NCI-H774 (cell line): Measurements from ENCODE around the gene CA12.
A peak's percentile ranks its signal among the peaks of the same experiment; 100 is the strongest.
"Not testable (repeated sequence)": the region's sequence is repeated elsewhere in the genome, so short reads cannot be mapped to it uniquely, and the experiment has no call there.

ENCODE experiments used
- DNase-seq: peaks from one replicate; lab custom pipeline; 2025; lab: John Stamatoyannopoulos, UW

Gene CA12

DNA sequence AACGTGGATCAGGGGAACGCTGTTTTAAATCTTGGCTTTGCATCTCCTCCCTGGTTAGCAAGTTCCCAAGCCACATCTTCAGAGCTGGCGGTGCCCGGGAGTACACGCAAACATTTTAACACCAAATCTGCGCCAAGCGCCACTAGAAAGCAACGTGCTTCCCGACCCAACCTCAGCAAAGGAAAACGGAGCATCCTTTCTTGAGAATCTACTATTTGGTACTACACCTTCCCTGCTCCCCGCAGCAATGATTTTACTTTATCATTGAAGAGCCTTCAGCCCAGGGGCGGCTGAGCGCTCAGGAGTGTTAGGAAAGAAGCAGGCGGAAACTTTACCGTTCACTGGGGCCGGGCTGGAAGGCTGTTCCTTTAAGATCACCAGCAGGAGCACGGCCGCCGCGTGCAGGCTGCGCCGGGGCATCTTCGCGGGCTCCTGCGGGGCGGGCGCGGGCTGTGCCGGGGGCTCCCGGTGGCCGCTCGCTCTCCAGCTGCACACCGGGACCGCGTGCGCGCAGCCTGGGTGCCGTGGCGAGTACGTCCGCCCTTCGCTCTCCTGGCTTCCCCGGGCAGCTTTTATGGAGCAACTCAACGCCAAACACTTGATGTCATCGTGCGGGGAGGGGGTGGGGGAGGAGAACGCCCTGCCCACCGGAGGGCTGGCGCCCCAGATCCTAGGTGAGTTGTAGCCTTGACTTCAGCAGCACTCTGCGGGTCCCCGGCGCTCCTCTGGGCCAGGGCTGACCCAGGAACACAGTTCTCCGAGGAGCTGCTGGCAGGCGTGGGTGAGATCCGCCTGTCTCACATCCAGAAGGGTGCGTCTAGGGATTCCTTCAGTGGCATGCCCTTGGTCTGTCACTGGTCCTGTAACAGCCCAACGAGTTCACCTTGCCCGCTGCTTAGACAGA lies at the start of gene CA12:
TSS of gene CA12 (minus strand) at position 546 of the 904 bp plus-strand sequence. CDS start at position 420, 126 bp downstream.
- no peak for DNase-seq

DNA sequence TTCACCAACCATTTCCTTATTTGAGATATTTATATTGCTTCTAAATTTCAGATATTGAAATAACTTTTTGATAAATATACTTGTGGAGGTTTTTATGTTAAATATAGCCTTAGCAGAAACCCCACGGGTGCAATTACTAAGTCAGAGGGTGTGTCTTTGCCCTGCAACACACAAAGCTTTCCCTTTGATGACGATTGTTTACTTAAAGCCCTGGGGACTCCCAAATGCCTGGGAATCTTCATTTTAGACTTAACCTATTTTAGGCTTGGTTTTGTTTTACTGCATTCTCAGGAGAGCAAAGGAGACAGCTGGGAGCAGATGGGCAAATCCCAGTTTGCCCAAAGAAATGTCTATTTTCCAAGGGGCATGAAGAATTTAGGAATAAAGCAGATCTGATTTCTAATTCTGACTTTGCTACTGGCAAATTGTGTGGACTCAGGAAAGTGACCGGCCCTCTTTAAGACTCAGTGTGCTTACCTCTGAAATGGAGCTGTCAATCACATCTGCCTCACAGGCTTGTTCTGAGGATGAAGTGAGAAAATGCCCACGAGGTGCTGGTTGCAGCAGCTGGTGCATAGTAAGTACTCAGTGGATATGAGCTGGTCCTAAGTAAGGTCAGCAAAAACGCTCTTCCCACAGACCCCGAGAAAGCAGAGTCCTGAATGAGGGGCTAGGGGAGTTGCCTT lies 49.3 kb upstream of the CA12 start:
- DNase-seq, result no peak

DNA sequence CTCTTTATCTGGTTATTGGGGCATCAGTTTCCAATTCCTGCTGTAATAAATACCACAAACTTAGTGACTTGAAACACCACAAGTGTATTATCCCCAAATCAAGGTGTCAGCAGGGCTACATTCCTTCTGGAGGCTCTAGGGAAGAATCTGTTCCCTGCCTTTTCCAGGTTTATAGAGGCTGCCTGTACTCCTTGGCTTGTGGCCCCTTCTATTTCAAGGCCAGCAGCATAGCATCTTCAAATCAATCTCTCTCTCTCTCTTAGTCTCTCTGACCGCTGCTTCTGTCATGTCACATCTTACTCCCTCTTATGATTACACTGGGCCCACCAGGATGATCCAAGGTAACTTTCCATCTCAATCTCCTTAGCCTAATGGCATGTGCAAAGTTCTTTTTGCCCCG lies 44.9 kb upstream of the CA12 start:
- no peak for DNase-seq

DNA sequence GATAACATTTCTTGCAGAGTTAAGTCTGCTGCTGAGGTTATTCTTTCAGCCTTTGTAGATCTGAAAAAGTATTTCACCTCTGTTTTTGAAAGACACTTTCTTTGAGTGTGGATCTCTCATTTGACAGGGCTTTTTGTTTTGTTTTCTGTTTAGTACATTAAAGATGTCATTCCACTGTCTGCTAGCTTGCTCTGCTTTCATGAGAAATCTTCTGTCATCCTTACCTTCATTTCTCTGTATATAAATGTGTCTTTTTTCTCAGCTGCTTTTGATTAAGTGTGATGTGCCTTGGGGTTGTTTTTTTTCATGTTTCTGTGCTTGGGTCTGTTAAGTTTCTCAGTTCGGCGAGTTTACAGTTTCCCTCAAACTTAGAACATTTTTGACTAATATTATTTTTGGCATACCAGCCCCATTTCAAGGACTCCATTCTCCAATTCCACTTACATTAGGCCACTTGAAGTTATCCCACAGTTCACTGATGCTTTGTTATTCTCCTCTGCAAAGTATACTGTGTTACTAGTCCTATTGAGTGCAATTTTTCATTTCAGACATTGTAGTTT lies 43.9 kb upstream of the CA12 start:
- no peak for DNase-seq

DNA sequence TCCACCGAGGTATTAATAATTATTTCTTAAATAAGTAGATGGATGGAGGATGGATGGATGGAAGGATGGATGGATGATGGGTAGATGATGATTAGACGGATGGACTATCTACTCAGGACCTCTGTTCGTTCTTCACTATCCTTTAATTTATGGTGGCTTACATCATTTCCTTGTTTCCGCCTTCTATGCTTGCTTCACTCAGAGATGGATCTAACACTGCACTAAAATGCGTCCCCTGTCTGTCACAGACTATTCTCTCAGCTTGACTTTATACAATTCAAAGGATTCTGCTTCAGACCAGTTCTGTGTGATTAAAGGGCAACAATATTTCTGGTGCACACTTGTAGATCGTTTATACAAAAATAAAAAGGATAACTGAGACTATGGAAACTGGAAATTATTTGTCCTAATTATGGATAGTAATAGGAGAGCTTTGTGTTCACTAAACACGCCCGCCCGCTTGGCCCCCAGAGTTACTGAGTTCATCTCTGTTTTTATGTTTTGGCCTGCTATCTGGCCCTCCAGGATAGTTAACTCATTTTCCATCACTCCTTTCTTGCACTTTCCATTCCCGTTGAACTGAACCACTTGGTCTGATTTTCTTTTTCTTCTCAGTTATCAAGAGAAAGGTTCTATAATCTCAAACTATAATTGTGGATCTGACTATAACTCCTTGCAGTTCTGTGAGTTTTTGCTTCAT lies 41.4 kb upstream of the CA12 start:
- no peak for DNase-seq

DNA sequence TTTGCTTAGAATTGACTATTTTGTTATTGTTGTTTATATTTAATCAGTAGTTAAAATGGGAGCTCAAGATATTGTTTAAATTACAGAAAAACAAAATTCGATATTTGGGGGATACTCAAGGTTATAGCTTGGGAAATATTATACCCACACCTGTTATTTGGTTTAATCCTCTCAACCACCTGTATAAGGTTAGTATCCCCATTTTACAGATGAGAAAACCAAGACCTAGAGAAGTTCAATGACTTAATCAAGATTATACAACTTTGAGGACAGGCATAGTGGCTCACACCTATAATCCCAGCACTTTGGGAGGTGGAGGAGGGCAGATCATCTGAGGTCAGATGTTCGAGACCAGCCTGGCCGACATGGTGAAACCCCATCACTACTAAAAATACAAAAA lies 39.8 kb upstream of the CA12 start:
- no peak for DNase-seq

DNA sequence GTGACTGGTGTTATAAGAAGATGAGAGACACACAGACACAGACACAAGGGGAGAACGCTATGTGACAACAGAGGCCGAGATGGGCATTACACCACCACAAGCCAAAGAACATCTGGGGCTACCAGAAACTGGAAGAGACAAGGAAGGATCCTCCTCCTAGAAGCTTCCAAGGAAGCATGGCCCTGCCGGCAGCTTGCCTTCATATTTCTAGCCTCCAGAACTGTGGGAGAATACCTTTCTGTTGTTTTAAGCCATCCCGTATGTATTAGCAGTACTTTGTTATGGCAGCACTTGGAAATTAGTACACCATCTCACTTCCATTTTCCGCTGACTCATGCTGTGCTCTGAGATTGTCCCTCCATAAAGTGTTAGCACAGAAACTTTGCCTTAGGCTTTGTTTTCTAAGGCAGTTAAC lies 38.7 kb upstream of the CA12 start:
- no peak for DNase-seq

DNA sequence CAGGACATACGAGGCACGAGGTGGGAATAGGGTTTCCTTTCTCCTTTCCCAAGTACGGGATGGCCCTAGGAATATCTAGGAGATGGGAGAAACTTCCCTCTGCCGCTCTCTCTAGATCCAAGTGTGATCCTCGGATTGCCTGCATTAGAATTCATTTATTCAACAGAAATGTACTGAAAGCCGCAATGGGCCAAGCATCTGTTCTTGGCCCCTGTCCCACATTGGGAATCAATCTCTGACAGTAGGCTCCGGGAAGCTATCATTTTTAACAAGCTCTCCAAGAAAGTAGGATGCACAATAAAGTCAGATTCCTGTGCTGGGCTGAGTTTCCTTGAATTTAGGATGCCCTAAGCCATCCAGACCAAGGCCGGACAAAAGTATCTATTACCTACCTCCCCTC lies 37.2 kb upstream of the CA12 start:
- DNase-seq, result no peak

DNA sequence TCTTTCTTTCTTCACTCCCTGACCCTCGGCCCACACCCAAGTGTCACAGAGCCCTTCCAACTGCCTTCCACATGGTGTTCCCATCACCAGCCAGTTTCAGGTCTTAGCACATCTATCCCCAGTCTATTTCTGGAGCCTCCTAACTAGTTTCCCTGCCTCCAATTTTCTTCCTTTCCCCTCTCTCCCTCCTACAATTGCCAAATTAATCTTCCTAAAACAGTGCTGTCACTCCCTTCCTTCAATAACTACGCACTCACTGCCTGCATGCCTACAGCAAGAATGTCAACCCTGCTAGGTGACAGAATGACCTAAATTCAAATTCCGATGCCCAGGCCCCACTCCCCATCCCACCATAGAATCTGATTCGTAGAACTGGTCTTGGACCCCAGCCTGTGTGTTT lies 36.1 kb upstream of the CA12 start:
- no peak for DNase-seq

DNA sequence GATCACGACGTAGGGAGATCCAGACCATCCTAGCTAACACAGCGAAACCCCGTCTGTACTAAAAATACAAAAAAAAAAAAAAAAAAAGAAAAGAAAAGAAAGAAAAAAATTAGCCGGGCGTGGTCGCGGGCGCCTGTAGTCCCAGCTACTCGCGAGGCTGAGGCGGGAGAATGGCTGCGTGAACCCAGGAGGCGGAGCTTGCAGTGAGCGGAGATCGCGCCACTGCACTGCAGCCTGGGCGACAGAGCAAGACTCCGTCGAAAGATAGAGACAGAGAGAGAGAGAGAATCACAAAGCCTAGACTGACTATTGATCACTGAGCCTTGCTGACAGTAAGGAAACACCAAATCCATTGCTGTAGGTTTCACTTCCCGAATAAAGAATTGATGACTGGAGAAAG lies 35.6 kb upstream of the CA12 start:
- not testable (repeated sequence) for DNase-seq

DNA sequence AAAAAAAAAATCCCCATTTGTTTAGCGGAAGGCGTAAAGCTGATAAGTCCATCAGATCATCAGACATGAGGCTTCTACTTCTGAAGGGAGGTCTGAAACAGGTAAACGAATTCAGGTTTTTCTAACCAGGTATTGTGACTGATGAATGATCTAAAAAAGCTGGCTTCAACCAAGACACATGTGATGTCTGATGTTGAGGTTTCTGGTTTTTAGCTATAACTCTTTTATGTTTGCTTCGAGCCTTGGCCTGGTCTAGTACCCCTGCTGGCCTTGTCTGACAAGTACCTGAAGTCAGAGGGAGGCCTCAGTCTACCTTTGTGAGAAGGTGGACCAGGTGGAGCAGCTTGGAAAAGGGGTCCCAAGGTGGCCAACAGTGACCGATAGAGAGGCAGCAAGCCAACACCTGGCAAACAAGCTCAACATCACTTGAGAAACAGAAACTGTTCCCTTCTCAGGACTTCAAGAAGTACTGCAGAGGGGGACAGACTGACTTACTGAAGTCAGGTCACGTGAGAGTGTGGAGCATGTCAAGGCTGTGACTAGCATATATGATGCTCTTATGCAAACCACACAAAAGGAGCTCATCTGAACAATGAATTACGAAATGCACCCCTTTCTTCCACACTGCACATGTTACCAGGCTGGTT lies 33.0 kb upstream of the CA12 start:
- no peak for DNase-seq

DNA sequence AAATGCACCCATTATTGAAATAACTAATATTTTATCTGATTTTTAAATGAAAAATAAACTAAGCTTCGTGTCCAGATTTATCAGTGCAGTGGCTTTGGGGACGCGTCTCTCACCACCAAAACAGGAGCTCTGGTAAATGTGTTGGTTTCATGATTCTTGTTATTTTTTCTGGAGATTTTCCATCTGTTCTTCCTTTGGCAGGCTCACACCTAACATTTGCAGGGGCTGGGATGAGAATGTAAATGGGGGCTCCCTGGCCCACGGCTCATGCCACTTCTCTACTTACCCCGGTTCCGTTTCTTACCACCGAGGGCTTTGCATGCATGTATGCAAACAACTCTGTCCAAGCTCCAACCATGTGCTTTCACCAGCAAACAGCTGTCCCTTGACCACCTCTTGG lies 30.9 kb upstream of the CA12 start:
- no peak for DNase-seq

DNA sequence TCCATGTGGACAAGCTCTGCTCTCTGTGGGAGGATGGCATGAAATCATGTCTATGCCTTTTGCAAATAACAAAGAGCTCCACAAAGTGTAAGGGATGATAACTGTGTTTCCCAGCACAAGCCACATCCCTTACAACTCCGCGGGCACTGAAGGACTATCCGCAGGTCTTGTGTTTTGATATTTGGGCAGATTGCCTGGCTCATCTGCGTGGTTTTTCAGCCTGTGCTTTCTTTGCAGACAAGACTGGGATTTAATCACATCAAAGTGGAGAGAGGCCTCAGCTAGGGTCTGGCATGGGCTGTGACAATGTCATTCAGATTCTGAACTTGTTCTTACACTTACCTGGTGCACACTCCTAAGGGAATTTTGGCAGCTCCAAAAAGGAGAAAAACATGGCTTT lies 30.2 kb upstream of the CA12 start:
- no peak for DNase-seq

DNA sequence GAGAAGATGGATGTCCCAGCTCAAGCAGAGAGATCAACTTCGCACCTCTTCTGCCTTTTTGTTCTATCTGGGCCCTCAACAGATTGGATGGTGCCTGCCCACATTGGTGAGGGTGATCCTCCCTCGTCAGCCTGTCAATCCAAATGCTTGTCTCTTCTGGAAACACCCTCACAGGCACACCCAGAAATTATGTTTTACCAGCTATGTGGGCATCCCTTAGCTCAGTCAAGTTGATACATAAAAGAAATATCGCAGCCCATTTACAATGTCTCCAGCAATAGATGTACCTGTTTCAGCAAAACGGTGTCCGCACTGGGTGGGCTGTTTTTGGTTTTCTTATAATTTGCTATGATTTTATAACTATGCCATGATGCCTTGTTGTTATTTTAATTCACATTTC lies 27.5 kb upstream of the CA12 start:
- no peak for DNase-seq

DNA sequence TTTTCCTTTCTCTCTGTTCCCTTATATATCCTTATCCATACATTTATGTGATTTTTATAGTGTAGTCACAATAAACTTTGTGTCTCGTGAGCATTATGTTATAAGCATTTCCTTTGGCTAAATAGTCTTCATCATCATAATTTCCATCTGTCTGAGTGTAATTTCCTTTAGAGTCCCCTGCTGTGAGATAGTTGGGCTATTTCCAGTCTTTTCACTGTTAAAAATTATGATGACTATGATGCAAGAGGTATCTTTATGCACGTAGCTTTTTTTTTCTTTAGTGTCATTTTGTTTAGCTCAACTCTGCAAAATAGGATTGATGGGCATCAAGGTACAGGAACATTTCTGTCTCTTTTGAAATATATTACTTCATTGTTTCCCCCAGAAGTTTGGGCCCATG lies 26.9 kb upstream of the CA12 start:
- DNase-seq, result no peak

DNA sequence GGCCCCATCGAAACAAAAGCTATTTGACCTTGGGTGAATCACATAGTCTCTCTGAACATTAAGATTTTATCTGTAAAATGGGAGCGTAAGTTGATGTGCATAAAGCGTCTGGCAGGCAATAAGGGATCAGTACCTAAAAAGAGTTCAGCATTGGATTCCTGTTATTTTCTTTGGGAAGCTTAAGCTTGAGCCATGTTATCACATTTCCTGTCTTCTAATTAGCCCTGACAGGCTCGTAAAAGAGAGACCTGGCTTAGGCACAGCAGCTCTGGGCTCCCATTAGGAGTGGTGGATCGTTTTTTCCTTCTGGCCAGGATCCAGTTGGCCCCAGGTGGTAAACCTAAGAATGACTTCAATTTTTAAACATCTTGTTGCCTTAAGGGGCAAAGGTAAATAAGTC lies 26.0 kb upstream of the CA12 start:
- no peak for DNase-seq

DNA sequence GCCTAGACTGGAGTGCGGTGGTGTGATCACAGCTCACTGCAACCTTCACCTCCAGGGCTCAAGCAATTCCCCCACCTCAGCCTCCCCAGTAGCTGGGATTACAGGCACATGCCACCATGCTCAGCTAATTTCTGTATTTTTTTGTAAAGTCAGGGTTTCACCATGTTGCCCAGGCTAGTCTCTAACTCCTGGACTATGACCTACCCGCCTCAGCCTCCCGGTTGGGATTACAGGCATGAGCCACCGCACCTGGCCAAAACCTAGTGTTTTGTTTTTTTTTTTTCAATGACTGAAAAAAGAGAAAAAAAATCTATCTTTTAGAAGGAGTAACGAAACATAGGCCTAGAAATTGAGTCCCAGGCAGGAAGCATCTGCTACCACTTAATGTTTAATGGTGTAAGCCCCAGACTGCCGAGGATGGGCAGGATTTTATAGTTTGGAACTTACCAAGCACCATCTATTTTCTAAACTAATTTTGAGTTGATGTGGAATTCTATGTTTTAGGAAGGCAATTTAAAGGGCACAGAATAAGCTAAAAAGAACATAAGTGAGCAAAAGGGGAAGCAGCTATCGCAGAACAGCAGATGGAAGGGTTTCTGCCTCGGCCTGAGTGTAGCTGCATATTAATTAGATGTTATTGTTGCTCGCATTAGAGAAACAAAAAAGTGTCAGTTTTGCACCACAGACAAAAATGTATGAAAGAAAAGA lies 24.2 kb upstream of the CA12 start:
- DNase-seq, result no peak

DNA sequence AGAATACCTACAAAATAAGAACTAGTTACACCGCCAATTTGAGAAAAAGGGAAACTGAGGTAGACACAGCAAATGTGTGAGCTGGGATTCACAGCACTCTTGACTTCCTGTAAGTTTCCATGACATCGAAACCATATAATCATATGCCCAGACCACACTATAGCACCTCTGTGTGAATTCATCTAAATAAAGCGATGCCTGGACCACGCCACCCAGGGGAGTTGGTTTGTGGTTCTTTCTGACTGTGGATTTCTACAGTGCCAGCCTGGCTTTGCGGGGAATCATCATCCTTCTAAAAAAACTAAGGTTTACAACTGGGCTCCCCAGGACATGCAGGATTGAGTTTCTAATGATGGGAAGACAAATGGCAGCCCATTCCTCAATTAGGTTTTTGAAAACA lies 23.5 kb upstream of the CA12 start:
- no peak for DNase-seq

DNA sequence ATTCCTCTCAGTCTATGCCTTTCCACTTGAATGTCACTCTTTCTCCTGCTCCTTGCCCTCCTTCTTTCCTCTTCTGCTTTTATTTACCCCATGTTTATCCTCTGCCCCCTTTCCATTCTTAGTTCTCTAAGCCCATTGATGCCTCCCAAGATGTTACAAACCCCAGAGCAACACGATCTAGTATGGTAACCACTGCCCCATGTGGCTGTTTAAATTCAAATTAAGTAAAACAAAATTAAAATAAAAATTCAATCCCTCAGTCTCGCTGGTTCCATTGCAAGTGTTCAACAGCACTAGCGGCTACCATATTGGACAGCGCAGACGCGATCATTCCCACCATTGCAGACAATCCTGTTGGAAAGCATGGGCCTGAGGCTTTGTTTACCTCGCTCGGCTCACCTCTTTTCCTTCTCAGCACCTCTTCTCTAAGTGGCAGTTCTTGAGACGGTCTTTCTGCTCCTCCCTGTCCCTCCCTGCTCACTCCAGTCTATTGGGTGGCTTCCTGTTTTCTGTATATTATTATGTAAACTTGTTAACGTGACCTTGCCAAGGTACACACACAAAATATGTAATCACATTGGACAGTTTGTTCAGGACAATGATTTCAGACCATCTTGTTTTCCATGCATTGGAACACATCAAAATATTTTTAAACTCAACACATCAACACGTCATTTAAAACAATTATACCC lies 21.8 kb upstream of the CA12 start:
- no peak for DNase-seq

DNA sequence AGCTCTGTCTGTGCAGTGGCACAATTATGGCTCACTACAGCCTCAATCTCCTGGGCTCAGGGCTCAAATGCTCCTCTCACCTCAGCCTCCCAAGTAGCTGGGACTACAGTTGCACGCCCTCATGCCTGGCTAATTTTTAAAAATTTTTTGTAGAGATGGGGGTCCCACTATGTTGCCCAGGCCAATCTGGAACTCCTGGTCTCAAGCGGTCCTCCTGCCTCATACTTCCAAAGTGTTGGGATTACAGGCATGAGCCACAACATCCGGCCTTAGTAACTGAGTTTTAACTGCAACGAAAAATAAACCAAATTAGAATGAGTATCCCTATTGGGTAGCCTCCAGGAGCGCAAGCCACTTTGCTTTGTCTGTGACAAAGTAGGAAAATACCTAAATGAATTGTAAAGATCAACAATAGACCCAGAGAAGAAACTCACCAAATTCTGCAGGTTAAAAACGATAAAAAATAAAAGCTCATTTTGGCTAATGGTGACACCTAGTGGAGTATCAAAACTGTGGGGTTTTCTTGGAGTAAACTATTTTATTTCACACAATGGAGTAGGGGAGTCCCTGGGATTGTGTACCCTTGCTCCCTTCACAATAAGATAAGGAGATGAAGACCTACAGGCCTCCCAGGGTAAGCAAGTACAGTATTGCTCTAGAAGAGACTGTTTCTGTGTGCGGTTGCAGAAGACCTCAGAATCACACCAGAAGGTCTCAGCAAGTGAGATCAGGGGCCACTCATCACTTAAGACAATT lies 21.0 kb upstream of the CA12 start:
- peak; percentile 20 for DNase-seq
